Dermis microvascular lymphatic vessel endothelial cell (primary cell): Measurements from ENCODE around the gene SPATA13. TPM values are rescaled to one million over a fixed set of nuclear protein-coding genes. Genes with fewer than 3 reads are reported as not detected.
A peak's percentile ranks its signal among the peaks of the same experiment; 100 is the strongest.

ENCODE experiments used
- DNase-seq, 2 donors: peaks; one replicate each; pipeline versions ENCODE4 v3.0.0 to v3.0.0-alpha.2; 2010; ENCODE audit warnings: low read depth in 2 of 2
- total RNA-seq: library from RNA; depleted of rRNA; stranded (reverse); fragments of >200 nt; gene quantifications from 2 replicates; pipeline ENCODE4 v1.2.1, GENCODE V29; 2014

The SPATA13 gene
- total RNA-seq, 1 donor from 2014 or later: 2.1 TPM

DNA sequence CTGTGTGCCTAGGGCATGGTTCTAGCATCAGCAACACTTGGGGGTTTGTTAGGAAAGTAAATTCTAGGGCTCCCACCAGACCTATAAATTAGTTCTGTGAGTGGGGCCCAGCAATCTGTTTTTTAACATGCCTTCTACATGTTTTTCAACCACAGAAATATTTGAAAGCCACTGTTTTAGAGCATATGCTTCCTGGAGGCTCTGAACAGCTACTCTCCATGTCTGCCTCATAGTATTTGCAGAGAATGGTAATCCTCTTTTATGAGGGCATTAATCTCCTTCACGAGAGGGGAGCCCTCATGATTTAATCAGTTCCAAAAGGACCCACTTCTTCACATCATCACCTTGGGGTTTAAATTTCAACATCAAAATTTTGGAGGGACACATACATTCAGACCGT, 6.0 kb downstream of the SPATA13 start:
- DNase-seq: no peak

DNA sequence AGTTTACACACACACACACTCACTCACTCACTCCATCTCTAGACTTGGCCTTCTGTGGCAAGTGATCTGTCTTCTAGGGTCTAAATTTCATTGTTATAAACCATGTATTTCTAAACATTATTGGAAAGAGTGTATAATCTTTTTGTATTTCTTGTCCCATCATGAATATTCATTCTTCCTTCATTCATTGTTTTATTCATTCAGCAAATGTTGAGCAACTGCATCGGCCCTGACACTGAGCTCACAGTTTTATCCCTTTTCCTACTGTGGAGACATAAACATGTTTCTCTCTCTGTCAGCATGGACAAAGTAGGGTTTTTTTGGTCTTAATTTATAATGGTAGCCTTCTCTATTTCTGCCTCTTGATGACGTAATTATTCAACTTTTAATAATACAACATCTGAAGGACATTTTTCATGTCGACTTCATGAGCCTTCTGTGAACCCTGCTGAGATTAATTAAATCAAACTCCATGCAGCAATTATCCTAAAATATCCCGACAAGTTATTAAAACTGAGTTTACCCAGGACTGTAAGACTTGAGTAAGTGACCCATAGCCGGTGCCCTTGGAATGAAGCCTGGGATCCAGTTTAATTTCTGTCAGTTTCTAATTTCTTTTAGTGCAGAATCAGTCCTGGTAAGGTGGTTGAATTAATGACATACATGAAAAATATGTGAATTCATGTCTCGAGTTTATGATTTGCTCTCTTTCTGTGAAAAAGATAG, 7.3 kb downstream of the SPATA13 start:
- no peak for DNase-seq

DNA sequence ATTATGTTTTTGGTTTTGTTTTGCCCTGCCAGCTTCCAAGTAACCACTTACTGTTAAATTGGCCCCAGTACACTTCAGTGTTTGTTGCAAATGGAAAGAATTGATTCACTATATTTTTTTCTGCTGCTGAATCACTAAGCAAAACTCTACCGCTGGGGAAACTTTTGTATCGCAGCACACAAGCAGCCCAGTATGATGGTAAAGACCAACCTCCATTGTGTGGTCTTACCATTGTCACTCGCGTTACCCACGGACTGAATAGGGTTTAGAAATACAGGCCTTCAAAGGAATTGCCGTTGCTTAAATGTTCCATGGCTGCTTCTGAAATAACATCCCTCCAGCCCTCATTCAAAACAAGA, 7.9 kb downstream of the SPATA13 start:
- DNase-seq: no peak

- no peak for DNase-seq
These were observed 8.5 kb downstream of the SPATA13 start for GRCh38 chr13:24168979-24169378.

GRCh38 chr13:24172071-24172470, 11.6 kb downstream of the SPATA13 start:
- DNase-seq: no peak

GRCh38 chr13:24173795-24174194, 13.3 kb downstream of the SPATA13 start:
- no peak for DNase-seq

GRCh38 chr13:24175847-24176246, 15.3 kb downstream of the SPATA13 start:
- no peak for DNase-seq

DNA sequence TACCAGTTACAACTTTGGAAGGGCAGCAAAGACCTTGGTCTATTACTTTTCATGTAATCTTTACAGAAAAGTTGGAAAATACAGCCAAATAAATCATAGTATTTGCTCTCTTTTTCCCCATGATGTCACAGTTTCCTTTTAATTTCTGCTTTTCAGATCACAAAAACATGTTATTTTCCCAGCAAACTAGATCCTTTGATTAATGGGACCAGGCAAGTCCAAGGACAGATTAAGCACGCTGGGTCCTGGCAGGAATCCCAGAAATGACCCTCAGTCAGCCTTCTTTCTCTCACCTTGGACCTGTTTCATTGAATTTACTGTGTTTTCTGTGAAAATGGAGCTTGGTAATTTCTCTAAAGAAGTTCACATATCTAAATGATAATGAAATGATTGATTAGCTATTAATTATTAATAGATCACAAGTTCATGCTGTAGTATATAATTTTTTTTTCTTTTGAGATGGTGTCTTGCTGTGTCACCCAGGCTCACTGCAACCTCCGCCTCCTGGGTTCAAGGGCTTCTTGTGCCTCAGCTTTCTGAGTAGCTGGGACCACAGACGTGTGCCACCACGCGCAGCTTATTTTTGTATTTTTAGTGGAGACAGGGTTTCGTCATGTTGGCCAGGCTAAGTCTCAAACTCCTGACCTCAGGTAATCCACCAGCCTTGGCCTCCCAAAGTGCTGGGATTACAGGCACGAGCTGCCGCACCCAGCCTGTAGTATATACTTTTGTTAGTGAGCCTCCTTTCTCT, 16.0 kb downstream of the SPATA13 start:
- DNase-seq: peak in 1 of 2 donors; percentile 30

GRCh38 chr13:24178847-24179485, 18.4 kb downstream of the SPATA13 start:
- peak in 1 of 2 donors; percentile 22 for DNase-seq

DNA sequence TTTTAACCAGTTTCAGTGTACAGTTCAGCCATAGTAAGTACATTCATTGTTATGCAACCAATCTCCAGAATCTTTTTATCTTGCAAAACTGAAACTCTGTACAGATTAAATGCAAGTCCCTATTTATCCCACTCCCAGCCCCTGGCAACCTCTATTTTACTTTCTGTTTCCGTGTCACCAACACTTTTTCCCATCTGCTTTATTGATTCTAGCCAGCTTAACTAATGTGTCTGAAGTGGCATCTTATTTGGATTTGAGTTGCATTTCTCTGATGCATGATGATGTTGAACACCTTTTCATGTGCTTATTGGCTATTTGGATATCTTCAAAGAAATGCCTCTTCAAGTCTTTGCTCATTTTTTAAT, 18.9 kb downstream of the SPATA13 start:
- DNase-seq: no peak

- DNase-seq: no peak
These were observed 20.3 kb downstream of the SPATA13 start for GRCh38 chr13:24180750-24181377.

GRCh38 chr13:24181991-24182702, 21.6 kb downstream of the SPATA13 start:
- no peak for DNase-seq

DNA sequence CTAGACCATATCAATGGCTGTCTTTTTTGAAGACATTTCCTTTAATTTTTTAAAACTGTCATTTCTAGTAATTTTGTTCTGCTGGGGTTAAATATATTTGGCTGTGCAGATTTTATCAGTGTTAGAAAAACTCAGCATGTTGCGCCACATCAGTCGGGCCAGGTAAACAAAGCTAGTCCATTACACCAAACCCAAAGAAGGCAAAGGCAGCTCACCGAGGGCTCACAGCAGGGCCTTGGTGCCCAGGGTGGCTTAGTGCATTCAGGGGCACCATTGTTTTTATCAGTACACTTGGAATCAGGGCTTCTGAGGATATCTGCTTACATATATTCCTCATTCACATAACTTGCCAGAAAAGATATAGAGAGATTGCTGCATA, 22.2 kb downstream of the SPATA13 start:
- DNase-seq: no peak

DNA sequence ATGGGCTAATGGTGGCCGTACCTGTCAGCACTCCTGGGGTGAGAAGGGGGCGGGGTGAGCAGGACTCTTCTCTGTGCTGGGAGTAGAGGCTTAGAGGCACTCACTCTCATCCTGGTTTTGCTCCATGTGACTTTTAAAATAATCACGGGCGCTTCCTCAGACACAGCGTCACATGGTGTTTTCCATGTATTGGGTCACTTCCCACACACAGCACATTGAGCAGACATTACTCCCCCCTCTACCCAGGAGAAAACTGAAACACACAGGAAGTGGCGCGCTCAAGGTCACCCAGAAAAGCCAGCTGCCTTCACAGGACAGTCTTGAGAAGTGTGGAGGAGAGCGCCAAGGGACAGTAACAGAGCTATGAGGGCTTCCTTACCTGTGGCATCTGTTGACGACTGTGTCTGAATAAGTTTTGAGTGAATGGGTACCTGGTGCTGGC, 23.2 kb downstream of the SPATA13 start:
- DNase-seq: no peak

DNA sequence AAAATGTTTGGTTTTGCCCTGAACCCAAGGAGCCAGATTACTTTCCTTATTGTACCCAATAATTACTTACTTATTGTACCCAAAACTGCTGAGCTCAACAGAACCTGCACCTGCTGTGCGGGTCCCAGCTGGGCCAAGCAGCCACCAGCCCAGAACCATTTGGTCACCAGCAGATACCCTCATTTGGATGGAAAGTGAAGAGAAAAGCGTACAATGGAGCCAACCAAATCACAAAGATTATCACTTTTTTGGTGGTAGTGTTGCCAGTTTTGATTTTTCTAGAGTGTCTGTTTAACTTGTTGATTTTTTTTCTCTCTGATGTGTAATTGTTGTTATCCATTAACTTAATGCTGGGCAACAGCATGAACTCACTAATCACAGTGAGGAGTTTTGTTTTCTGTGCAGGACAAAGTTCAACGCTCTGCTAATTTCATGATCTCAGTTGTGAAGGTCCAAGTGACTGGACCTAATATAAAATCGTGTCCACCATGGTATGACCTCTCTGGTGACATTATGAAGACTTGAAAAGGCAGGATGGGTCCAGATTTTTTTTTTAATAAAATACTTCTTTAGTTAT, 23.8 kb downstream of the SPATA13 start:
- DNase-seq: no peak

DNA sequence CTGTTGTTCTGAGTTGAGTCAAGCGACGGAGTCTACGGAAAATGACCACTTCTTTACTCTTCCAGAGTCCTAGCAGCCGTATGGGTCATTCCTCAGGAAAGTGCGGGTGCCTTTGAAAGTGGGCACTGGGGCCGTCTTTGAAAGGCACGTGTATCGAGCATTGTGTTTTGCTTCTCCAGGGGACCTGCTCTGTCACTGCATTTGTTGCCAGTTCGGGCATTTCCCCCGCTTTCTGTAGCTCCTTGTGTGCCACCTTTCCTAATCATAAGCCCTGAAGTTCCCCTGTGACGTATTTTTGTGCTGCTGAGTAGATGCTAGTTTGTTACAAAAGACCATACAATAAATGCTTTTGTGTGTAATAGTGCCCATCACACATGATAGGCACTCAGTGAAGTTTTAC, 24.4 kb downstream of the SPATA13 start:
- no peak for DNase-seq

DNA sequence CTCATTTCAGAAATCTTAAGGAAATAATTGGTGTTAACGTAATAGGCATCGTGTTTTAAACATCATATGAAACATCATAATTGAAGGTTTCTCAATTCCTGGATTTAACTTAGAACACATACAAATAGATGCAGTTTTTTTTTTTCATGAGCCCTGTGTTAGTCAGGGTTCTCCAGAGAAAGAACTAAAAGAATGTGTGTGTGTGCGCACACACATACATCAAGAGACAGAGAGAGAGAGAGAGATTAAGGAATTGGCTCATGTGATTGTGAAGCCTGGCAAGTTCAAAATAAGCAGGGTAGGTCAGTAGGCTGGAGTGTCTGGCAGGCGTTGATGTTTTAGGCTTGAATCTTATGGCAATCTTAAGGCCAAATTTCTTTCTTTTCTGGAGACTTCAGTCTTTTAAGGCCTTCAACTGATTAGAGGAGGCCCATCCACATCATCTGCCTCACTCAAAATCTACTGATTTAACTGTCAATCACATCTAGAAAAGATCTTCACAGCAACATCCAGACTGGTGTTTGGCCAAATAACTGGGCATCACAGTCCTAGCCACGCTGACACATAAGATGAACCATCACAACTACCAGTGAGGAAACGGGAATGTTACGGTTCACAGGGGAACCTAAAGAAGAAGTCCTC, 25.2 kb downstream of the SPATA13 start:
- DNase-seq: no peak

DNA sequence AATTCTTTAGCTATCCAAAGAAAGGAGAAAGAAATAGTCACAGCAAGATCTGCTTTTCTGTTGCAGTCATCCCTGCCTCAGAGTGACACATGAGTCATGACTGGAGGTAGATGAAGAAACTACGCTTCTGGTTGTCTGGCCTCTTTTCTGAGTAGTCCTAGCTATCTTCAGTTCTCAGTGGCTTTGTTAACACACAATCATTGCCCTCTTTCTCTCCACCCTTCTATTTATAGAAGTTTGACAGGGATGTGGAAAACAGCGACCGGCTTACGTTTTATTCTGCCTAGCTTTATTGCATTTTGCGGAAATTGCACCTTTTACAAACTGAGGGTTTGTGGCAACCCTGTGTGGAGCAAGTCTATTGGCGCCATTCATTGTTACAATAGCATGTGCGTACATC, 26.7 kb downstream of the SPATA13 start:
- no peak for DNase-seq

DNA sequence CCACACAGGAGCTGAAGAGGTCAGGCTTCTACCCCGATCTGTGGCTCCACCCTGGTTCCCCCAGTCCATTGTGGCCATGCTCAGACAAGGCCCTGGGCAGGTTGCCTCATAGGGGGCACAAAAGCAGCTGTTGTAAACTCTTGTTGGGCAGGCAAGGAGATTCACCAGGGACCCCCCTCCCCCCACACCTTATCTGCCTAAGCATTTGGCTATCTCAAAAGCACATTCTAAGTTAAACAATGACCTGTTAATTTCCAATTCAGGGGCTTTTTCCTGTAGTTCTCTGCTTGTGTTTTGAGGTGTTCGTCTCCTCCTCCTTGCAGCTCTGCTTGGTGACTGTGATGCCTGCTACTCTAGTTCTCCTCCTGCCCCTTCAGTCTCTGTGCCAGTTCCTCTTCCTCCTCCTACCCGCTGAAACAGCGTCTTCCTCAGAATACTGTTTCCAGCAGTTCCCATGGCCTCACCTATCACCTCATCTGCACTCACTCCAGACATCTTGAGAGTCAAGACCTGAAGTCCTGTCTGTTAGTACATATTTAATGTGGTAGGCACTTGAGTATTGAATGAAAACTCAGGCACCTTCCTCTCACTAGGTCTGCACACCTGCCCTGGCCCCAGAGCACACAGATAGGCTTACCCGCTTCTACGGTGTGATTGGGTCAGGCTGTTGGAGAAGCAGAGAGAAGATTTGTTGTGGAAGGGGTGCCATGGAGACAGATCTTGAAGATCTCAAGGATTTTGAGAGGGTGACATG, 31.7 kb downstream of the SPATA13 start:
- no peak for DNase-seq

GRCh38 chr13:24192811-24193162, 32.3 kb downstream of the SPATA13 start:
- DNase-seq: no peak
